ENCODE results near the gene IFNA21. TPM values are rescaled to one million over a fixed set of nuclear protein-coding genes. Genes with fewer than 3 reads are reported as not detected.

IFNA21 gene
- total and polyA plus RNA-seq, 2 of the 8 experiments (the other 6 are each of a cell fraction or from before 2014, with no cell fraction given) = not detected

GRCh38 chr9:21144603-21145002 is 21.9 kb downstream of the IFNA21 start:
- POLR2A ChIA-PET (ENCODE audit: partially characterized antibody) = no interaction called here
- Histone ChIP-seq H3K4ac (replicated peaks; ENCODE audit: insufficient read length, low read depth, low read length) (no peak overlapping the region), H2AFZ (ENCODE audit: low read length) (no peak overlapping the region), H2BK12ac (ENCODE audit: low read depth, low read length) (no peak overlapping the region), H4K91ac (replicated peaks; ENCODE audit: insufficient read length, low read length) (no peak overlapping the region), H2BK20ac (ENCODE audit: low read length) (no peak overlapping the region), H3K18ac (ENCODE audit: extremely low read depth, low read length) (no peak overlapping the region), H3K56ac (replicated peaks; ENCODE audit: insufficient read length, low read depth, low read length) (no peak overlapping the region), H3K9ac (replicated peaks in 1 of 4; ENCODE audit: extremely low read depth in 1 of 4, low read depth in 3 of 4, low read length in 3 of 4) (no peak overlapping the region), H2BK120ac (replicated peaks; ENCODE audit: low read depth, low read length) (no peak overlapping the region), H2AK5ac (ENCODE audit: low read depth, low read length) (no peak overlapping the region), H3K4me3 (ENCODE audit: extremely low read depth in 1 of 4, insufficient read depth in 2 of 4, low read depth in 3 of 4, low read length in 4 of 4) (no peak overlapping the region), H3K36me3 (ENCODE audit: control insufficient read depth in 2 of 4, insufficient read depth in 4 of 4, low read length in 3 of 4) (no peaks in the 10 kb centered on the region), H3K9me3 (ENCODE audit: insufficient read depth in 2 of 2, low read depth in 1 of 2, low read length in 1 of 2) (no peaks in the 10 kb centered on the region), H3K23me2 (ENCODE audit: low read depth, low read length) (no peaks in the 10 kb centered on the region), H3K79me1 (ENCODE audit: low read depth, low read length) (no peaks in the 10 kb centered on the region), H3K27ac (ENCODE audit: low read depth, low read length) (no peak overlapping the region), H3K79me2 (ENCODE audit: control insufficient read depth in 1 of 2, insufficient read depth in 2 of 2, low read length in 2 of 2) (no peaks in the 10 kb centered on the region), H2BK5ac (ENCODE audit: low read depth, low read length) (no peak overlapping the region), H4K20me1 (replicated peaks in 1 of 2; ENCODE audit: control insufficient read depth in 1 of 2, insufficient read depth in 2 of 2, low read length in 2 of 2) (no peaks in the 10 kb centered on the region), H3K14ac (ENCODE audit: insufficient read length) (no peak overlapping the region), H3K4me1 (replicated peaks in 1 of 4; ENCODE audit: control insufficient read depth in 3 of 4, insufficient read depth in 4 of 4, low read length in 3 of 4) (no peaks in the 10 kb centered on the region), H4K8ac (ENCODE audit: extremely low read depth, insufficient read depth, low read length) (no peak overlapping the region), H2BK15ac (ENCODE audit: low read length) (no peak overlapping the region), H3K27me3 (replicated peaks in 1 of 4; ENCODE audit: control insufficient read depth in 3 of 4, extremely low read depth in 1 of 4, insufficient read depth in 3 of 4, low read length in 3 of 4) (no peaks in the 10 kb centered on the region), H3K4me2 (ENCODE audit: insufficient read depth in 1 of 2, low read depth in 2 of 2, low read length in 2 of 2) (no peak overlapping the region), H4K5ac (ENCODE audit: insufficient read length, low read depth, low read length) (no peak overlapping the region), H3K23ac (ENCODE audit: insufficient read length) (no peak overlapping the region)
- 90% methylated on average over 1 of the region's 1 CpG; no CpG with 5 or more reads in 1 of the 2 experiments for WGBS, 2 experiments (ENCODE audit: extremely low coverage in 1 of 2, insufficient coverage in 1 of 2, insufficient read length in 1 of 2, insufficient replicate concordance in 2 of 2, low coverage in 1 of 2, low lambda C conversion rate in 2 of 2, missing lambda C conversion rate in 1 of 2)
- DNase-seq (ENCODE audit: low read depth in 1 of 2, low spot score in 2 of 2) (no peak), FAIRE-seq (no peak)
- CTCF ChIA-PET (ENCODE audit: partially characterized antibody) = no interaction called here
- TF ChIP-seq ZNF274 (IDR thresholded peaks at IDR 0.05; ENCODE audit: borderline replicate concordance, extremely low read depth, low read length) = no peak
- no peak for TF ChIP-seq EZH2 (IDR thresholded peaks at IDR 0.05; ENCODE audit: low read depth, low read length, severe bottlenecking)
- no peak for TF ChIP-seq PHF8 (conservative IDR thresholded peaks at IDR 0.05; ENCODE audit: low read depth, low read length)
- TF ChIP-seq HDAC6 (IDR thresholded peaks at IDR 0.05; ENCODE audit: low read depth, low read length) = no peak
- no peak for TF ChIP-seq BRCA1 (IDR thresholded peaks at IDR 0.05; ENCODE audit: low read depth, low read length)
- no peak for TF ChIP-seq NRF1 (IDR thresholded peaks at IDR 0.05; ENCODE audit: low read depth, low read length)
- no peak for TF ChIP-seq SIN3A (conservative IDR thresholded peaks at IDR 0.05 in 1 of 2, IDR thresholded peaks at IDR 0.05 in 1 of 2; ENCODE audit: low read depth in 1 of 2, low read length in 2 of 2)
- TF ChIP-seq SP1 (IDR thresholded peaks at IDR 0.05; ENCODE audit: low read depth, low read length) = no peak

All from H1 (cell line).